ENCODE data around the gene HMG20A.

HMG20A gene

GRCh38 chr15:77503764-77504163, 83.1 kb downstream of the HMG20A start:
- DNase-seq: no peak

GRCh38 chr15:77504306-77504705, 83.6 kb downstream of the HMG20A start:
- DNase-seq: no peak

GRCh38 chr15:77504871-77505270, 84.2 kb downstream of the HMG20A start:
- DNase-seq: no peak

GRCh38 chr15:77505556-77505955, 84.9 kb downstream of the HMG20A start:
- DNase-seq: no peak

- DNase-seq: no peak
Measured at GRCh38 chr15:77506311-77507142, 85.8 kb downstream of the HMG20A start.

GRCh38 chr15:77507143-77507897, 86.6 kb downstream of the HMG20A start:
- no peak for DNase-seq

- DNase-seq: no peak
Measured at GRCh38 chr15:77507911-77508310, 87.2 kb downstream of the HMG20A start.

- DNase-seq: no peak
Measured at GRCh38 chr15:77508541-77509243, 88.0 kb downstream of the HMG20A start.

- DNase-seq: no peak
Measured at GRCh38 chr15:77510066-77511057, 89.7 kb downstream of the HMG20A start.

GRCh38 chr15:77511869-77512268, 91.2 kb downstream of the HMG20A start:
- no peak for DNase-seq

- no peak for DNase-seq
Measured at GRCh38 chr15:77513226-77513625, 92.5 kb downstream of the HMG20A start.

- no peak for DNase-seq
Measured at GRCh38 chr15:77514641-77515402, 94.1 kb downstream of the HMG20A start.

- DNase-seq: no peak
Measured at GRCh38 chr15:77515613-77516012, 94.9 kb downstream of the HMG20A start.

- DNase-seq: no peak
Measured at GRCh38 chr15:77516076-77516475, 95.4 kb downstream of the HMG20A start.

GRCh38 chr15:77516786-77517185, 96.1 kb downstream of the HMG20A start:
- no peak for DNase-seq

- no peak for DNase-seq
Measured at GRCh38 chr15:77517579-77517978, 96.9 kb downstream of the HMG20A start.

- no peak for DNase-seq
Measured at GRCh38 chr15:77518458-77518857, 97.8 kb downstream of the HMG20A start.

- DNase-seq: no peak
Measured at GRCh38 chr15:77519540-77519939, 98.9 kb downstream of the HMG20A start.

GRCh38 chr15:77521206-77521605, 100.5 kb downstream of the HMG20A start:
- DNase-seq: no peak

GRCh38 chr15:77525400-77525811, 104.7 kb downstream of the HMG20A start:
- no peak for DNase-seq

GRCh38 chr15:77525907-77526594, 105.4 kb downstream of the HMG20A start:
- DNase-seq: no peak
